ENCODE measurements around the gene RAB30. TPM values are rescaled to one million over a fixed set of nuclear protein-coding genes. Genes with fewer than 3 reads are reported as not detected.

Gene RAB30
- total and polyA plus RNA-seq, 9 donors = 6.8 to 30.4 (median 22.7) TPM

DNA sequence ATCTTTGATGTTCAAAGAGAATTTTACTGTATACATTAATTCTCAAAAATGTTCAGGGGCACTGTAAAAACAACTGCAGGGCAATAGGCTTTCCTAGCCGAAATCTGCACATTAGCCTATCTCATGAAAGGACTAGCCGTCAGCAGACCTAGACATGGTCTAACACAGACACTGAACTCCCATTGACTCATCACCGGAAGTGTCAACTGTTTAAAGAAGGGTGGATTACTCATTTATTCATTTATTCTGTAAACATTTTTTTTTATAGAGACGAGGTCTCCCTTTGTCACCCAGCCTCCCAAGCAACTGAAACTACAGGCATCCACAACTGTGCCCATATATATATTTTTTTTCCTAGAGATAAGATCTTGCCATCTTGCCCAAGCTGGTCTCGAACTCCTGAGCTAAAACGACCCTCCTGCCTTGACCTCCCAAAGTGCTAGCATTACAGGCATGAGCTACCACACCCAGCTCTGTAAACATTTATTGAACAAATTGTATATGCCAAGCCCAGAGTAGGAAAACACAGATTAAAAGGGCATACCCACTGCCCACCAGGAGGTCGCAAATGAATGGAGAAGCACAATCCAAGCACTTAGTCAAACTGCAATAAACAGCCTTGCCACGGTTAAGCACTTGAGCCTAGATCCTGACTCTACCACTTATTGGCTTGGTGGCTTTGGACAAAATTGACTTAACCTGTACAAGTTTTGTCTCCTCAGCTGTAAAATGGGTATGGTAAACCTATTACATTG is 26.6 kb downstream of the RAB30 start:
- H3K27me3 ChIP-seq = no peaks in the 10 kb centered on the region
- no peak for DNase-seq
- H3K4me1 ChIP-seq (ENCODE audit: insufficient read depth) = peaks cover 3% of the 10 kb centered on the region
- H3K36me3 ChIP-seq = no peaks in the 10 kb centered on the region
- no peak overlapping the region for H3K27ac ChIP-seq
- no peaks in the 10 kb centered on the region for H3K9me3 ChIP-seq
- 69 to 80% (median 77%) methylated on average over 8 of the region's 8 CpGs for WGBS, 3 donors
- no peak for TF ChIP-seq EP300 (IDR thresholded peaks at IDR 0.05)
- TF ChIP-seq, protein P1, sequence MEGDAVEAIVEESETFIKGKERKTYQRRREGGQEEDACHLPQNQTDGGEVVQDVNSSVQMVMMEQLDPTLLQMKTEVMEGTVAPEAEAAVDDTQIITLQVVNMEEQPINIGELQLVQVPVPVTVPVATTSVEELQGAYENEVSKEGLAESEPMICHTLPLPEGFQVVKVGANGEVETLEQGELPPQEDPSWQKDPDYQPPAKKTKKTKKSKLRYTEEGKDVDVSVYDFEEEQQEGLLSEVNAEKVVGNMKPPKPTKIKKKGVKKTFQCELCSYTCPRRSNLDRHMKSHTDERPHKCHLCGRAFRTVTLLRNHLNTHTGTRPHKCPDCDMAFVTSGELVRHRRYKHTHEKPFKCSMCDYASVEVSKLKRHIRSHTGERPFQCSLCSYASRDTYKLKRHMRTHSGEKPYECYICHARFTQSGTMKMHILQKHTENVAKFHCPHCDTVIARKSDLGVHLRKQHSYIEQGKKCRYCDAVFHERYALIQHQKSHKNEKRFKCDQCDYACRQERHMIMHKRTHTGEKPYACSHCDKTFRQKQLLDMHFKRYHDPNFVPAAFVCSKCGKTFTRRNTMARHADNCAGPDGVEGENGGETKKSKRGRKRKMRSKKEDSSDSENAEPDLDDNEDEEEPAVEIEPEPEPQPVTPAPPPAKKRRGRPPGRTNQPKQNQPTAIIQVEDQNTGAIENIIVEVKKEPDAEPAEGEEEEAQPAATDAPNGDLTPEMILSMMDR (IDR thresholded peaks at IDR 0.05) = no peak
- intact Hi-C loops (cut with DNase I) = no loop called here
- H3K4me3 ChIP-seq = no peak overlapping the region

DNA sequence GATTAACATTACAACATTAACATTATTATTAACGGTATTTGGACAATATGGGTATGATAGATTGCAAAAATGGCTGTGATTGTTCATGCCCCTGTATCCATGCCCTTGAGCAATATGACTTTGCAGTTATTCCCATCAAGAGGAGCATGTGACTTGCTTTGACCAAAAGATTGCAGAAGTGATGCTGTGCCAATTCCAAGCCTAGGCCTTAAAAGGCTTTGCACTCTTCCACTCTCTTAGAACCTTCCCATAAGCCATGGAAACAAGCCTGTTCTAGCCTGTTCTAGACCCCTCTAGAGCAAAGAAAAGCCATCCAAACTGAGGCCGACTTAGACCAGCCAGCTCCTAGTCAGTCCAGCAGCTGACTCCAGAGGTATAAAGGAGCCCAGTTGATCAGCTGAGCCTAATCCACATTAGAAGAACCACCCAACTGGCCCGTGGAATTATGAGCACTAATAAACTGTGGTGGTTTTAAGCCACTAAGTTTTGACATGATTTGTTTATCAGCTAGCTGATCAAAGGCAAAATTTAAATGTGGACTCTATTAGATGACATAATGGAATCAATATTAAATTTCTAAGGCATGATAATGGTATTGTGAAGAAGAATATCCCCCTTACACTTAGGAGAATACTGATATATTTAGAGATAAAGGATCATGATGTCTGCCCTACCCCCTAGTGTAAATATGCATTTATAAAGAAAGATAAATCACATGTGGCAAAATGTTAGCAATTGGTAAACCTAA is 28.6 kb downstream of the RAB30 start:
- H3K4me1 ChIP-seq (ENCODE audit: insufficient read depth) = peaks cover 2% of the 10 kb centered on the region
- no peak for TF ChIP-seq POLR2A (IDR thresholded peaks at IDR 0.05)
- no peak for TF ChIP-seq EP300 (IDR thresholded peaks at IDR 0.05)
- TF ChIP-seq, protein P1 (IDR thresholded peaks at IDR 0.05) = no peak
- no peaks in the 10 kb centered on the region for H3K9me3 ChIP-seq
- no peak overlapping the region for H3K4me3 ChIP-seq
- 86 to 93% (median 89%) methylated on average over 3 of the region's 3 CpGs for WGBS, 3 donors
- no peaks in the 10 kb centered on the region for H3K36me3 ChIP-seq
- no peaks in the 10 kb centered on the region for H3K27me3 ChIP-seq
- intact Hi-C loops (cut with DNase I) = no loop called here
- no peak overlapping the region for H3K27ac ChIP-seq
- no peak for DNase-seq

GRCh38 chr11:83041126-83041525 is 30.6 kb downstream of the RAB30 start:
- Histone ChIP-seq H3K36me3 (no peaks in the 10 kb centered on the region), H3K9me3 (no peaks in the 10 kb centered on the region), H3K27me3 (no peaks in the 10 kb centered on the region), H3K27ac (no peak overlapping the region), H3K4me1 (ENCODE audit: insufficient read depth) (peaks cover 1% of the 10 kb centered on the region), H3K4me3 (no peak overlapping the region)
- DNase-seq = no peak
- WGBS, 3 donors = 89 to 96% (median 90%) methylated on average over 2 of the region's 2 CpGs
- intact Hi-C loops (cut with DNase I) = no loop called here
- TF ChIP-seq EP300 (IDR thresholded peaks at IDR 0.05) = no peak
- TF ChIP-seq POLR2A (IDR thresholded peaks at IDR 0.05) = no peak
- TF ChIP-seq, protein P1 (IDR thresholded peaks at IDR 0.05) = no peak

GRCh38 chr11:83039566-83039965 is 32.1 kb downstream of the RAB30 start:
- Histone ChIP-seq H3K36me3 (no peaks in the 10 kb centered on the region), H3K9me3 (no peaks in the 10 kb centered on the region), H3K4me3 (no peak overlapping the region), H3K27me3 (no peaks in the 10 kb centered on the region), H3K27ac (no peak overlapping the region), H3K4me1 (ENCODE audit: insufficient read depth) (peaks cover 1% of the 10 kb centered on the region)
- no peak for DNase-seq
- TF ChIP-seq EP300 (IDR thresholded peaks at IDR 0.05) = no peak
- TF ChIP-seq POLR2A (IDR thresholded peaks at IDR 0.05) = no peak
- TF ChIP-seq, protein P1 (IDR thresholded peaks at IDR 0.05) = no peak
- intact Hi-C loops (cut with DNase I) = loop anchor here in 1 of 4 donors (5.0 kb wide), 1 partner anchor 33 kb away; the partner anchor contains the start of gene RAB30
- 94 to 97% (median 95%) methylated on average over 4 of the region's 4 CpGs for WGBS, 3 donors
